ENCODE data around the gene TCIRG1.

DNA sequence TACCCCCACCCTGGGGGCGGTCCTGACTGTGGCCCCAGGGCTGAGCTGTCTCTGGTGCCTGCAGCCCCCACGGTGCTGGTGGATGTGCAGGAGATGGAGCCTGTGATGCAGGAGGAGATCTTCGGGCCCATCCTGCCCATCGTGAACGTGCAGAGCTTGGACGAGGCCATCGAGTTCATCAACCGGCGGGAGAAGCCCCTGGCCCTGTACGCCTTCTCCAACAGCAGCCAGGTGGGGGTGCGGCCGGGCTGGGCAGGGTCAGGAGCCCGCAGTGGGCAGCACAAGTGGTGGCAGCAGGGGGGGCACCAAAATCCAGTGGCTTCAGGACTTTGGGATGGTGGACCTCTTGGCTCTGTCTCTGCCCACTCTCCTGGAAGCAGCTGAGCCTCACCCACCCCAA, 16.3 kb upstream of the TCIRG1 start:
- no peak for TF ChIP-seq ZFP30 (CRISPR knock-in tag; IDR thresholded peaks at IDR 0.05)
- TF ChIP-seq ZFP3 (CRISPR knock-in tag; IDR thresholded peaks at IDR 0.05) = no peak
- no peak for TF ChIP-seq CSDC2 (CRISPR knock-in tag; IDR thresholded peaks at IDR 0.05)
- TF ChIP-seq OSR1 (CRISPR knock-in tag; IDR thresholded peaks at IDR 0.05) = no peak
- no peak for TF ChIP-seq PPARA (CRISPR knock-in tag; IDR thresholded peaks at IDR 0.05; ENCODE audit: borderline replicate concordance)
- no peak for TF ChIP-seq ZNF565 (CRISPR knock-in tag; conservative IDR thresholded peaks at IDR 0.05; ENCODE audit: low read depth)
- TF ChIP-seq, protein P1, sequence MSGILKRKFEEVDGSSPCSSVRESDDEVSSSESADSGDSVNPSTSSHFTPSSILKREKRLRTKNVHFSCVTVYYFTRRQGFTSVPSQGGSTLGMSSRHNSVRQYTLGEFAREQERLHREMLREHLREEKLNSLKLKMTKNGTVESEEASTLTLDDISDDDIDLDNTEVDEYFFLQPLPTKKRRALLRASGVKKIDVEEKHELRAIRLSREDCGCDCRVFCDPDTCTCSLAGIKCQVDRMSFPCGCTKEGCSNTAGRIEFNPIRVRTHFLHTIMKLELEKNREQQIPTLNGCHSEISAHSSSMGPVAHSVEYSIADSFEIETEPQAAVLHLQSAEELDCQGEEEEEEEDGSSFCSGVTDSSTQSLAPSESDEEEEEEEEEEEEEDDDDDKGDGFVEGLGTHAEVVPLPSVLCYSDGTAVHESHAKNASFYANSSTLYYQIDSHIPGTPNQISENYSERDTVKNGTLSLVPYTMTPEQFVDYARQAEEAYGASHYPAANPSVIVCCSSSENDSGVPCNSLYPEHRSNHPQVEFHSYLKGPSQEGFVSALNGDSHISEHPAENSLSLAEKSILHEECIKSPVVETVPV (CRISPR knock-in tag; IDR thresholded peaks at IDR 0.05) = no peak
- TF ChIP-seq, protein P2, sequence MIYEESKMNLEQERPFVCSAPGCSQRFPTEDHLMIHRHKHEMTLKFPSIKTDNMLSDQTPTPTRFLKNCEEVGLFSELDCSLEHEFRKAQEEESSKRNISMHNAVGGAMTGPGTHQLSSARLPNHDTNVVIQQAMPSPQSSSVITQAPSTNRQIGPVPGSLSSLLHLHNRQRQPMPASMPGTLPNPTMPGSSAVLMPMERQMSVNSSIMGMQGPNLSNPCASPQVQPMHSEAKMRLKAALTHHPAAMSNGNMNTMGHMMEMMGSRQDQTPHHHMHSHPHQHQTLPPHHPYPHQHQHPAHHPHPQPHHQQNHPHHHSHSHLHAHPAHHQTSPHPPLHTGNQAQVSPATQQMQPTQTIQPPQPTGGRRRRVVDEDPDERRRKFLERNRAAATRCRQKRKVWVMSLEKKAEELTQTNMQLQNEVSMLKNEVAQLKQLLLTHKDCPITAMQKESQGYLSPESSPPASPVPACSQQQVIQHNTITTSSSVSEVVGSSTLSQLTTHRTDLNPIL (CRISPR knock-in tag; IDR thresholded peaks at IDR 0.05; ENCODE audit: low read depth) = no peak

Data from SK-N-SH treated with all-trans-retinoic acid at 6 μM for 48 hours (cell line).